ENCODE data around the gene L1CAM.

L1CAM gene

GRCh38 chrX:153902385-153902784 lies 16.4 kb upstream of the L1CAM start:
- no peak for DNase-seq (ENCODE audit: low read depth, low spot score)

GRCh38 chrX:153901753-153902140 lies 15.8 kb upstream of the L1CAM start:
- no peak for DNase-seq (ENCODE audit: low read depth, low spot score)

GRCh38 chrX:153900831-153901752 lies 15.1 kb upstream of the L1CAM start:
- DNase-seq (ENCODE audit: low read depth, low spot score), result no peak

- DNase-seq (ENCODE audit: low read depth, low spot score), result no peak
Measured at GRCh38 chrX:153897899-153898298, 11.9 kb upstream of the L1CAM start.

GRCh38 chrX:153889123-153889522 lies 3.1 kb upstream of the L1CAM start:
- DNase-seq (ENCODE audit: low read depth, low spot score), result no peak

GRCh38 chrX:153888344-153888743 lies 2.4 kb upstream of the L1CAM start:
- no peak for DNase-seq (ENCODE audit: low read depth, low spot score)

GRCh38 chrX:153887385-153887784 lies 1.4 kb upstream of the L1CAM start:
- no peak for DNase-seq (ENCODE audit: low read depth, low spot score)

GRCh38 chrX:153886915-153887314 lies 942 bp upstream of the L1CAM start:
- no peak for DNase-seq (ENCODE audit: low read depth, low spot score)

- DNase-seq (ENCODE audit: low read depth, low spot score), result no peak
Measured at GRCh38 chrX:153885208-153885787, 675 bp downstream of the L1CAM start.

GRCh38 chrX:153884590-153884989 lies 1.4 kb downstream of the L1CAM start:
- DNase-seq (ENCODE audit: low read depth, low spot score), result no peak

GRCh38 chrX:153884136-153884535 lies 1.8 kb downstream of the L1CAM start:
- DNase-seq (ENCODE audit: low read depth, low spot score), result no peak

GRCh38 chrX:153883163-153883843 lies 2.7 kb downstream of the L1CAM start:
- DNase-seq (ENCODE audit: low read depth, low spot score), result no peak

GRCh38 chrX:153882557-153882956 lies 3.4 kb downstream of the L1CAM start:
- no peak for DNase-seq (ENCODE audit: low read depth, low spot score)

- DNase-seq (ENCODE audit: low read depth, low spot score), result no peak
Measured at GRCh38 chrX:153882086-153882498, 3.9 kb downstream of the L1CAM start.

- no peak for DNase-seq (ENCODE audit: low read depth, low spot score)
Measured at GRCh38 chrX:153881281-153881680, 4.7 kb downstream of the L1CAM start.

- DNase-seq (ENCODE audit: low read depth, low spot score), result no peak
Measured at GRCh38 chrX:153880440-153880815, 5.5 kb downstream of the L1CAM start.

GRCh38 chrX:153879741-153880439 lies 6.1 kb downstream of the L1CAM start:
- no peak for DNase-seq (ENCODE audit: low read depth, low spot score)

- DNase-seq (ENCODE audit: low read depth, low spot score), result no peak
Measured at GRCh38 chrX:153878969-153879653, 6.9 kb downstream of the L1CAM start.

- DNase-seq (ENCODE audit: low read depth, low spot score), result no peak
Measured at GRCh38 chrX:153878345-153878744, 7.6 kb downstream of the L1CAM start.

- DNase-seq (ENCODE audit: low read depth, low spot score), result no peak
Measured at GRCh38 chrX:153877571-153878261, 8.3 kb downstream of the L1CAM start.

GRCh38 chrX:153876112-153876491 lies 9.9 kb downstream of the L1CAM start:
- DNase-seq (ENCODE audit: low read depth, low spot score), result no peak
